Epidermal melanocyte (primary cell): ENCODE results near the gene VAV2.
"Not testable (repeated sequence)": the region's sequence is repeated elsewhere in the genome, so short reads cannot be mapped to it uniquely, and the experiment has no call there.

Experiments
- DNase-seq: peaks from one replicate; pipeline ENCODE4 v3.0.0; 2011; ENCODE audit warnings: low spot score; ENCODE audit not compliant: insufficient read length

Gene VAV2

GRCh38 chr9:133771486-133772482, 220.3 kb downstream of the VAV2 start:
- DNase-seq = no peak

GRCh38 chr9:133770076-133770777, 221.9 kb downstream of the VAV2 start:
- no peak for DNase-seq

- no peak for DNase-seq
Measured at GRCh38 chr9:133769511-133770075, 222.5 kb downstream of the VAV2 start.

GRCh38 chr9:133768859-133769510, 223.1 kb downstream of the VAV2 start:
- DNase-seq = no peak

GRCh38 chr9:133768371-133768858, 223.7 kb downstream of the VAV2 start:
- DNase-seq = no peak

- no peak for DNase-seq
Measured at GRCh38 chr9:133767625-133768024, 224.5 kb downstream of the VAV2 start.

- no peak for DNase-seq
Measured at GRCh38 chr9:133767008-133767407, 225.1 kb downstream of the VAV2 start.

- not testable (repeated sequence) for DNase-seq
Measured at GRCh38 chr9:133766234-133766633, 225.9 kb downstream of the VAV2 start.

GRCh38 chr9:133763272-133764183, 228.6 kb downstream of the VAV2 start:
- no peak for DNase-seq

GRCh38 chr9:133762488-133763271, 229.4 kb downstream of the VAV2 start:
- DNase-seq = no peak

GRCh38 chr9:133761641-133762248, 230.4 kb downstream of the VAV2 start:
- no peak for DNase-seq

GRCh38 chr9:133760713-133761290, 231.3 kb downstream of the VAV2 start:
- no peak for DNase-seq

GRCh38 chr9:133759946-133760345, 232.2 kb downstream of the VAV2 start:
- DNase-seq = no peak

GRCh38 chr9:133759146-133759900, 232.8 kb downstream of the VAV2 start:
- no peak for DNase-seq

GRCh38 chr9:133758228-133758627, 233.9 kb downstream of the VAV2 start:
- no peak for DNase-seq

GRCh38 chr9:133754688-133755227, 237.4 kb downstream of the VAV2 start:
- DNase-seq = no peak

GRCh38 chr9:133754187-133754586, 237.9 kb downstream of the VAV2 start:
- DNase-seq = no peak
